NCI-H146 treated with DMSO at 0.1 percent for 48 hours (cell line): ENCODE data around the gene HLCS.
"Not testable (repeated sequence)": the region's sequence is repeated elsewhere in the genome, so short reads cannot be mapped to it uniquely, and the experiment has no call there.

Experiments
- DNase-seq: peaks from one replicate; lab custom pipeline; 2025; ENCODE audit not compliant: unreplicated experiment; lab: John Stamatoyannopoulos, UW

HLCS gene

GRCh38 chr21:36959020-36959835 lies 7.2 kb downstream of the HLCS start:
- DNase-seq = no peak

GRCh38 chr21:36955783-36956182 lies 10.7 kb downstream of the HLCS start:
- no peak for DNase-seq

GRCh38 chr21:36952331-36952730 lies 14.1 kb downstream of the HLCS start:
- not testable (repeated sequence) for DNase-seq

GRCh38 chr21:36949171-36950141 lies 17.0 kb downstream of the HLCS start:
- no peak for DNase-seq

GRCh38 chr21:36948686-36949085 lies 17.8 kb downstream of the HLCS start:
- no peak for DNase-seq

- no peak for DNase-seq
Observed at GRCh38 chr21:36946949-36947356, 19.5 kb downstream of the HLCS start.

GRCh38 chr21:36945496-36946138 lies 20.9 kb downstream of the HLCS start:
- no peak for DNase-seq

- DNase-seq = no peak
Observed at GRCh38 chr21:36936361-36937135, 29.9 kb downstream of the HLCS start.

GRCh38 chr21:36934864-36935420 lies 31.5 kb downstream of the HLCS start:
- DNase-seq = no peak

GRCh38 chr21:36932161-36932816 lies 34.2 kb downstream of the HLCS start:
- DNase-seq = no peak

GRCh38 chr21:36929622-36930021 lies 36.8 kb downstream of the HLCS start:
- no peak for DNase-seq

- no peak for DNase-seq
Observed at GRCh38 chr21:36928960-36929359, 37.5 kb downstream of the HLCS start.

GRCh38 chr21:36927719-36928117 lies 38.8 kb downstream of the HLCS start:
- peak; percentile 25 for DNase-seq

GRCh38 chr21:36926989-36927718 lies 39.3 kb downstream of the HLCS start:
- peak; percentile 21 for DNase-seq

GRCh38 chr21:36923270-36923669 lies 43.2 kb downstream of the HLCS start:
- DNase-seq = no peak

- DNase-seq = no peak
Observed at GRCh38 chr21:36922861-36923260, 43.6 kb downstream of the HLCS start.

GRCh38 chr21:36918291-36918690 lies 48.2 kb downstream of the HLCS start:
- DNase-seq = no peak

GRCh38 chr21:36917471-36918158 lies 48.9 kb downstream of the HLCS start:
- no peak for DNase-seq

- no peak for DNase-seq
Observed at GRCh38 chr21:36916718-36917117, 49.8 kb downstream of the HLCS start.
